HS-5 (cell line): ENCODE results near the gene AGR3.
"Not testable (repeated sequence)": the region's sequence is repeated elsewhere in the genome, so short reads cannot be mapped to it uniquely, and the experiment has no call there.

Experiments
- DNase-seq: peaks from one replicate; pipeline ENCODE4 v3.0.0-alpha.2; 2012; ENCODE audit warnings: low read depth

The AGR3 gene

GRCh38 chr7:16891338-16891737 lies 9.6 kb upstream of the AGR3 start:
- peak; percentile 16 for DNase-seq

GRCh38 chr7:16889851-16890415 lies 8.2 kb upstream of the AGR3 start:
- DNase-seq = no peak

GRCh38 chr7:16889305-16889704 lies 7.5 kb upstream of the AGR3 start:
- no peak for DNase-seq

- no peak for DNase-seq
These were observed 2.1 kb upstream of the AGR3 start for GRCh38 chr7:16883918-16884317.

- no peak for DNase-seq
These were observed 1.2 kb downstream of the AGR3 start for GRCh38 chr7:16880554-16880953.

GRCh38 chr7:16879181-16879580 lies 2.6 kb downstream of the AGR3 start:
- no peak for DNase-seq

- DNase-seq = no peak
These were observed 5.9 kb downstream of the AGR3 start for GRCh38 chr7:16875861-16876260.

GRCh38 chr7:16874066-16874465 lies 7.7 kb downstream of the AGR3 start:
- DNase-seq = no peak

- no peak for DNase-seq
These were observed 14.5 kb downstream of the AGR3 start for GRCh38 chr7:16867328-16867727.

- not testable (repeated sequence) for DNase-seq
These were observed 28.6 kb downstream of the AGR3 start for GRCh38 chr7:16853189-16853588.

GRCh38 chr7:16851829-16852228 lies 30.0 kb downstream of the AGR3 start:
- DNase-seq = no peak

- DNase-seq = no peak
These were observed 30.9 kb downstream of the AGR3 start for GRCh38 chr7:16850614-16851466.

GRCh38 chr7:16849296-16850148 lies 32.3 kb downstream of the AGR3 start:
- no peak for DNase-seq

- no peak for DNase-seq
These were observed 34.4 kb downstream of the AGR3 start for GRCh38 chr7:16847381-16847860.

GRCh38 chr7:16846601-16847165 lies 35.1 kb downstream of the AGR3 start:
- DNase-seq = no peak

GRCh38 chr7:16845746-16846145 lies 36.0 kb downstream of the AGR3 start:
- no peak for DNase-seq

- DNase-seq = no peak
These were observed 40.1 kb downstream of the AGR3 start for GRCh38 chr7:16841681-16842080.

- no peak for DNase-seq
These were observed 41.7 kb downstream of the AGR3 start for GRCh38 chr7:16840094-16840493.

GRCh38 chr7:16839646-16840045 lies 42.1 kb downstream of the AGR3 start:
- DNase-seq = no peak

- DNase-seq = no peak
These were observed 42.9 kb downstream of the AGR3 start for GRCh38 chr7:16838891-16839290.

- no peak for DNase-seq
These were observed 43.4 kb downstream of the AGR3 start for GRCh38 chr7:16838386-16838785.

GRCh38 chr7:16836481-16836880 lies 45.3 kb downstream of the AGR3 start:
- DNase-seq = no peak
